HG03342 (cell line): Measurements from ENCODE around the gene BBS12.
"Not testable (repeated sequence)": the region's sequence is repeated elsewhere in the genome, so short reads cannot be mapped to it uniquely, and the experiment has no call there.

Experiments used
- ATAC-seq: cut with Tn5 transposase; IDR thresholded peaks from one replicate; pipeline ENCODE4 v1.9.1; 2021; ENCODE audit warnings: mild to moderate bottlenecking, moderate library complexity; ENCODE audit not compliant: unreplicated experiment

Gene BBS12

GRCh38 chr4:122764071-122764820, 31.7 kb downstream of the BBS12 start:
- no peak for ATAC-seq

- peak; percentile 92 for ATAC-seq
Observed at GRCh38 chr4:122764821-122765215, 32.3 kb downstream of the BBS12 start.

- ATAC-seq, result no peak
Observed at GRCh38 chr4:122765692-122766352, 33.3 kb downstream of the BBS12 start.

GRCh38 chr4:122766353-122766705, 33.8 kb downstream of the BBS12 start:
- no peak for ATAC-seq

- ATAC-seq, result no peak
Observed at GRCh38 chr4:122766950-122767349, 34.4 kb downstream of the BBS12 start.

GRCh38 chr4:122771724-122772123, 39.2 kb downstream of the BBS12 start:
- ATAC-seq, result no peak

- no peak for ATAC-seq
Observed at GRCh38 chr4:122772311-122772710, 39.8 kb downstream of the BBS12 start.

GRCh38 chr4:122772986-122773385, 40.5 kb downstream of the BBS12 start:
- ATAC-seq, result no peak

GRCh38 chr4:122775039-122775438, 42.5 kb downstream of the BBS12 start:
- no peak for ATAC-seq

- no peak for ATAC-seq
Observed at GRCh38 chr4:122775987-122776836, 43.7 kb downstream of the BBS12 start.

- no peak for ATAC-seq
Observed at GRCh38 chr4:122776916-122777315, 44.4 kb downstream of the BBS12 start.

- ATAC-seq, result no peak
Observed at GRCh38 chr4:122777846-122778673, 45.6 kb downstream of the BBS12 start.

- no peak for ATAC-seq
Observed at GRCh38 chr4:122781486-122781885, 49.0 kb downstream of the BBS12 start.

- ATAC-seq, result no peak
Observed at GRCh38 chr4:122783301-122784215, 51.1 kb downstream of the BBS12 start.

- no peak for ATAC-seq
Observed at GRCh38 chr4:122784261-122784660, 51.8 kb downstream of the BBS12 start.

- ATAC-seq, result no peak
Observed at GRCh38 chr4:122785099-122785498, 52.6 kb downstream of the BBS12 start.

GRCh38 chr4:122786296-122786695, 53.8 kb downstream of the BBS12 start:
- ATAC-seq, result peak; percentile 45

GRCh38 chr4:122786920-122787319, 54.4 kb downstream of the BBS12 start:
- ATAC-seq, result not testable (repeated sequence)

- no peak for ATAC-seq
Observed at GRCh38 chr4:122787940-122788339, 55.4 kb downstream of the BBS12 start.

GRCh38 chr4:122788935-122789334, 56.4 kb downstream of the BBS12 start:
- ATAC-seq, result no peak
